ENCODE results near the gene DSCAML1. TPM values are rescaled to one million over a fixed set of nuclear protein-coding genes. Genes with fewer than 3 reads are reported as not detected.

DSCAML1 gene
- total and polyA plus RNA-seq, 9 of the 15 experiments (the other 6 are each of a cell fraction or from before 2014, with no cell fraction given), result not detected

GRCh38 chr11:117607449-117607848 lies 189.6 kb downstream of the DSCAML1 start (continued):
- no peak for TF ChIP-seq ATF2 (CRISPR knock-in tag; IDR thresholded peaks at IDR 0.05)
- TF ChIP-seq MAFF (IDR thresholded peaks at IDR 0.05; ENCODE audit: low read length), result no peak
- no peak for TF ChIP-seq SETDB1 (IDR thresholded peaks at IDR 0.05; ENCODE audit: low read length)
- no peak for TF ChIP-seq RBFOX2 (IDR thresholded peaks at IDR 0.05; ENCODE audit: low read depth, low read length)
- TF ChIP-seq RFX7 (CRISPR knock-in tag; IDR thresholded peaks at IDR 0.05), result no peak
- no peak for TF ChIP-seq ZSCAN29 (IDR thresholded peaks at IDR 0.05)

- H3K27me3 ChIP-seq (ENCODE audit: control insufficient read depth in 2 of 2, insufficient read depth in 2 of 2, low read length in 2 of 2), result peaks cover 10 to 62% of the 10 kb centered on the region in 2 experiments; a peak in 3 of 5 replicates
- in situ Hi-C loops (cut with MboI), result no loop called here
- TF ChIP-seq NKRF (IDR thresholded peaks at IDR 0.05; ENCODE audit: borderline replicate concordance), result no peak
- TF ChIP-seq AFF1 (IDR thresholded peaks at IDR 0.05; ENCODE audit: low read depth in 1 of 2, partially characterized antibody in 2 of 2), result no peak
- TF ChIP-seq KLF1 (tag; IDR thresholded peaks at IDR 0.05), result no peak
- TF ChIP-seq CHD2 (IDR thresholded peaks at IDR 0.05; ENCODE audit: low read depth, low read length), result no peak
- TF ChIP-seq SPI1 (IDR thresholded peaks at IDR 0.05; ENCODE audit: borderline replicate concordance, low read depth, low read length), result peak; percentile 28; the same call in 1 of the 2 replicates
- no peak for TF ChIP-seq FIP1L1 (IDR thresholded peaks at IDR 0.05; ENCODE audit: low read depth, low read length, poor library complexity, severe bottlenecking)
- no peaks in the 10 kb centered on the region for H3K9me3 ChIP-seq (replicated peaks; ENCODE audit: control insufficient read depth, insufficient read depth, low read depth, low read length)
- H3K9me1 ChIP-seq (ENCODE audit: control insufficient read depth, insufficient read depth, low read length), result no peaks in the 10 kb centered on the region
- H3K79me2 ChIP-seq (ENCODE audit: control insufficient read depth, insufficient read depth, low read length), result no peaks in the 10 kb centered on the region
- H3K4me1 ChIP-seq (replicated peaks in 1 of 2; ENCODE audit: control insufficient read depth in 2 of 2, insufficient read depth in 2 of 2, low read length in 2 of 2), result no peaks in the 10 kb centered on the region
- FAIRE-seq (no peak), DNase-seq (ENCODE audit: extremely low read depth in 1 of 4, low spot score in 3 of 4) (no peak), ATAC-seq (no peak)
- H4K20me1 ChIP-seq (replicated peaks; ENCODE audit: control insufficient read depth, insufficient read depth, low read length), result peaks cover 4% of the 10 kb centered on the region
- H3K4me2 ChIP-seq (ENCODE audit: insufficient read depth, low read length), result no peak overlapping the region
- intact Hi-C loops (cut with micrococcal nuclease), result no loop called here
- H3K27ac ChIP-seq (ENCODE audit: extremely low read depth, low read depth, low read length), result no peak overlapping the region
- WGBS (ENCODE audit: insufficient coverage, low coverage, missing lambda C conversion rate), result 3% methylated on average over 5 of the region's 5 CpGs
- no TSS peak for BruUV-seq (replicated peaks)
- no peak overlapping the region for H2AFZ ChIP-seq (ENCODE audit: low read depth, low read length)
- no peaks in the 10 kb centered on the region for H3K36me3 ChIP-seq (ENCODE audit: control insufficient read depth, insufficient read depth, low read length)
- H3K4me3 ChIP-seq, result no peak overlapping the region
- ChIA-PET CTCF (ENCODE audit: low intra/inter-chr PET ratio) (no interaction called here), POLR2A (interaction anchor here (1.2 kb wide), 1 partner anchor 279 kb away, joined by 3 read pairs; the partner anchor contains the start of gene CEP164)
- no peak overlapping the region for H3K9ac ChIP-seq (ENCODE audit: insufficient read depth in 1 of 2, low read depth in 2 of 2, low read length in 2 of 2)
Observed at GRCh38 chr11:117606790-117607189, 190.2 kb downstream of the DSCAML1 start.

Data from K562 (cell line).